Sigmoid colon (tissue), 7 donors: Measurements from ENCODE around the gene RGS11. TPM values are rescaled to one million over a fixed set of nuclear protein-coding genes. Genes with fewer than 3 reads are reported as not detected.

ENCODE experiments used
- DNase-seq: peaks from one replicate; pipeline ENCODE4 v3.0.0-alpha.2; 2019
- H3K27ac ChIP-seq, 4 donors: fragments of 200-600 bp; sonication (generic); one replicate each; pipeline ENCODE4 v1.5.1; 2016 to 2019; ENCODE audit warnings: mild to moderate bottlenecking in 1 of 4
- H3K27me3 ChIP-seq, 3 donors: fragments of 200-600 bp; sonication (generic); one replicate each; pipeline ENCODE4 v1.5.1; 2019; ENCODE audit warnings: mild to moderate bottlenecking in 1 of 3
- H3K36me3 ChIP-seq, 4 donors: fragments of 200-600 bp; sonication (generic); one replicate each; pipeline ENCODE4 v1.5.1; 2016 to 2019
- H3K4me1 ChIP-seq, 4 donors: fragments of 200-600 bp; sonication (generic); one replicate each; pipeline ENCODE4 v1.5.1; 2017 to 2019
- H3K4me3 ChIP-seq, 4 donors: fragments of 200-600 bp; sonication (generic); one replicate each; pipeline ENCODE4 v1.5.1; 2017 to 2019; ENCODE audit warnings: mild to moderate bottlenecking in 2 of 4, moderate library complexity in 1 of 4
- H3K9me3 ChIP-seq, 4 donors: fragments of 200-600 bp in 3 of 4; sonication (generic) in 3 of 4; one replicate each; pipeline versions ENCODE4 v1.5.1 to v1.6.1; 2013 to 2019
- CTCF ChIP-seq, 4 experiments: fragments of 450-650 bp in 3 of 4; fragments of 200-600 bp in 1 of 4; IDR thresholded peaks; one replicate each; pipeline ENCODE4 v1.5.1; 2016 to 2019; ENCODE audit warnings: antibody characterized with exemption in 4 of 4, mild to moderate bottlenecking in 3 of 4, moderate library complexity in 2 of 4
- EP300 ChIP-seq, 4 donors: sonication (generic); formaldehyde crosslinking; IDR thresholded peaks; one replicate each; pipeline ENCODE4 v1.6.1; 2017; ENCODE audit warnings: antibody characterized with exemption in 4 of 4
- POLR2A ChIP-seq, 2 donors: fragments of 450-650 bp; IDR thresholded peaks; one replicate each; pipeline ENCODE4 v1.6.1; 2016; ENCODE audit warnings: antibody characterized with exemption in 2 of 2, mild to moderate bottlenecking in 2 of 2, moderate library complexity in 2 of 2
- POLR2AphosphoS5 ChIP-seq, 4 donors: sonication (generic); formaldehyde crosslinking; IDR thresholded peaks; one replicate each; pipeline ENCODE4 v1.6.1; 2017; ENCODE audit warnings: antibody characterized with exemption in 4 of 4
- WGBS, 2 donors: extraction: QIAGEN DNeasy Blood & Tissue Kit; methylation state at CpG; one replicate each; pipeline ENCODE4 v1.1.7; 2013; 5-methylcytosine and 5-hydroxymethylcytosine counted together
- intact Hi-C: fragments of 100-400 bp; cut with DNase I; formaldehyde crosslinking; loops from one replicate; pipeline ENCODE4 v1.15.1; 2023
- polyA plus RNA-seq, 3 donors: library from polyadenylated mRNA; stranded (reverse); fragments of 200-250 nt; gene quantifications; one replicate each; pipeline ENCODE4 v1.2.3, GENCODE V29; 2013
- total RNA-seq, 4 donors: library from RNA; depleted of rRNA; stranded (reverse); fragments of >200 nt; gene quantifications; one replicate each; pipeline ENCODE4 v1.1.0, GENCODE V29; 2016
- donor health status: healthy with polysubstance abuse.
- donor health status: Bipolar disorder and iron deficiency.
- donor health status: healthy.

RGS11 gene
- total and polyA plus RNA-seq, 7 donors = 0.23 to 24.9 (median 6.4) TPM

GRCh38 chr16:283033-283805, 7.5 kb upstream of the RGS11 start, which contains the start of gene PDIA2:
PDIA2 (plus strand) TSS chr16:283164; CDS start chr16:283170, 6 bp downstream.
- WGBS, 2 donors = 35 to 71% methylated on average over 25 of the region's 25 CpGs
- Histone ChIP-seq H3K4me3 (no peak within 1 kb of the TSS), H3K4me1 (peaks cover 0 to 15% (median 14%) of the 10 kb centered on the region in 4 donors), H3K27ac (no peak within 1 kb of the TSS), H3K27me3 (peaks cover 8 to 29% (median 29%) of the 10 kb centered on the region in 3 donors), H3K36me3 (peaks cover 0 to 16% (median 7%) of the 10 kb centered on the region in 4 donors), H3K9me3 (no peaks in the 10 kb centered on the region)
- no peak for TF ChIP-seq EP300 (IDR thresholded peaks at IDR 0.05)
- no peak for TF ChIP-seq CTCF (IDR thresholded peaks at IDR 0.05)
- no peak for TF ChIP-seq POLR2A (IDR thresholded peaks at IDR 0.05)
- no peak for TF ChIP-seq POLR2AphosphoS5 (IDR thresholded peaks at IDR 0.05)
- no peak for DNase-seq
- intact Hi-C loops = no loop called here

- no peak for DNase-seq
- peaks cover 0 to 9% (median under 1%) of the 10 kb centered on the region in 4 donors for H3K36me3 ChIP-seq
- 77 to 87% methylated on average over 22 of the region's 22 CpGs for WGBS, 2 donors
- peaks cover 0 to 15% (median 14%) of the 10 kb centered on the region in 4 donors for H3K4me1 ChIP-seq
- no peaks in the 10 kb centered on the region for H3K9me3 ChIP-seq
- intact Hi-C loops = no loop called here
- peaks cover 8 to 29% (median 29%) of the 10 kb centered on the region in 3 donors for H3K27me3 ChIP-seq
- H3K27ac ChIP-seq = no peak overlapping the region
- no peak overlapping the region for H3K4me3 ChIP-seq
- TF ChIP-seq EP300 (IDR thresholded peaks at IDR 0.05) = no peak
- no peak for TF ChIP-seq POLR2AphosphoS5 (IDR thresholded peaks at IDR 0.05)
- TF ChIP-seq POLR2A (IDR thresholded peaks at IDR 0.05) = no peak
- no peak for TF ChIP-seq CTCF (IDR thresholded peaks at IDR 0.05)
Measured at GRCh38 chr16:282491-282890, 6.7 kb upstream of the RGS11 start.

- H3K9me3 ChIP-seq = no peaks in the 10 kb centered on the region
- H3K27me3 ChIP-seq = peaks cover 8 to 29% (median 29%) of the 10 kb centered on the region in 3 donors
- no peak overlapping the region for H3K4me3 ChIP-seq
- 25 to 56% methylated on average over 25 of the region's 25 CpGs for WGBS, 2 donors
- peaks cover 0 to 1% (median 0%) of the 10 kb centered on the region in 4 donors for H3K36me3 ChIP-seq
- no peak overlapping the region for H3K27ac ChIP-seq
- TF ChIP-seq POLR2A (IDR thresholded peaks at IDR 0.05) (no peak), EP300 (IDR thresholded peaks at IDR 0.05) (no peak), POLR2AphosphoS5 (IDR thresholded peaks at IDR 0.05) (no peak), CTCF (IDR thresholded peaks at IDR 0.05) (no peak)
- peaks cover 0 to 15% (median 14%) of the 10 kb centered on the region in 4 donors for H3K4me1 ChIP-seq
- DNase-seq = no peak
- intact Hi-C loops = no loop called here
Measured at GRCh38 chr16:281660-282255, 6.0 kb upstream of the RGS11 start.

- WGBS, 2 donors = 38 to 43% methylated on average over 27 of the region's 27 CpGs
- H3K27ac ChIP-seq = no peak overlapping the region
- H3K27me3 ChIP-seq = peaks cover 8 to 29% (median 29%) of the 10 kb centered on the region in 3 donors
- intact Hi-C loops = no loop called here
- no peak for DNase-seq
- H3K4me3 ChIP-seq = peak overlapping the region in 3 of 4 donors; percentile 30 to 47 (median 40)
- TF ChIP-seq CTCF (IDR thresholded peaks at IDR 0.05) (no peak), POLR2AphosphoS5 (IDR thresholded peaks at IDR 0.05) (no peak), EP300 (IDR thresholded peaks at IDR 0.05) (no peak), POLR2A (IDR thresholded peaks at IDR 0.05) (no peak)
- H3K9me3 ChIP-seq = no peaks in the 10 kb centered on the region
- peaks cover 0 to 17% (median 15%) of the 10 kb centered on the region in 4 donors for H3K4me1 ChIP-seq
- no peaks in the 10 kb centered on the region for H3K36me3 ChIP-seq
Measured at GRCh38 chr16:280991-281659, 5.4 kb upstream of the RGS11 start.
